OCI-LY3 (cell line): ENCODE data around the gene FPGS.
"Not testable (repeated sequence)": the region's sequence is repeated elsewhere in the genome, so short reads cannot be mapped to it uniquely, and the experiment has no call there.

ENCODE experiments used
- EZH2phosphoT487 ChIP-seq: fragments of 200-600 bp; shearing (Covaris generic); IDR thresholded peaks from 2 replicates; pipeline ENCODE4 v1.6.1; 2018; ENCODE audit warnings: antibody characterized with exemption, mixed run types, low read depth
- TF ChIP-seq, protein P1 (sequence below): fragments of 200-600, 300-600 bp; sonication (generic); IDR thresholded peaks from 2 replicates; pipeline ENCODE4 v1.5.1; 2014; ENCODE audit warnings: antibody characterized with exemption, low read length, low read depth

DNA sequence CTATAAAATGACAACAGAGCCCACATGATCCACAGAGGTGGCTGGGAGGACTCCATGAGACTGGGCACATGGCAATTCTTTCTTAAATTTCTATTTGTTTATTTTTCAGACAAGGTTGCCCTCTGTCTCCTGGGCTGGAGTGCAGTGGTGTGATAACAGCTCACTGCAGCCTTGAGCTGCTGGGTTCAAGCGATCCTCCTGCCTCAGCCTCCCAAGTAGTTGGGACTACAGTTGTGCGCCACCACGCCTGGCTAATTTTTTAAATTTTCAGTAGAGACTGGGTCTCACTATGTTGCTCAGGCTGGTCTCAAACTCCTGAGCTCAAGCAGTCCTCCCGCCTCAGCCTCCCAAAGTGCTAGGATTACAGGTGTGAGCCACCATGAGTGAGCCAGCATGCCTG lies 42.9 kb downstream of the FPGS start:
- TF ChIP-seq, protein P1, sequence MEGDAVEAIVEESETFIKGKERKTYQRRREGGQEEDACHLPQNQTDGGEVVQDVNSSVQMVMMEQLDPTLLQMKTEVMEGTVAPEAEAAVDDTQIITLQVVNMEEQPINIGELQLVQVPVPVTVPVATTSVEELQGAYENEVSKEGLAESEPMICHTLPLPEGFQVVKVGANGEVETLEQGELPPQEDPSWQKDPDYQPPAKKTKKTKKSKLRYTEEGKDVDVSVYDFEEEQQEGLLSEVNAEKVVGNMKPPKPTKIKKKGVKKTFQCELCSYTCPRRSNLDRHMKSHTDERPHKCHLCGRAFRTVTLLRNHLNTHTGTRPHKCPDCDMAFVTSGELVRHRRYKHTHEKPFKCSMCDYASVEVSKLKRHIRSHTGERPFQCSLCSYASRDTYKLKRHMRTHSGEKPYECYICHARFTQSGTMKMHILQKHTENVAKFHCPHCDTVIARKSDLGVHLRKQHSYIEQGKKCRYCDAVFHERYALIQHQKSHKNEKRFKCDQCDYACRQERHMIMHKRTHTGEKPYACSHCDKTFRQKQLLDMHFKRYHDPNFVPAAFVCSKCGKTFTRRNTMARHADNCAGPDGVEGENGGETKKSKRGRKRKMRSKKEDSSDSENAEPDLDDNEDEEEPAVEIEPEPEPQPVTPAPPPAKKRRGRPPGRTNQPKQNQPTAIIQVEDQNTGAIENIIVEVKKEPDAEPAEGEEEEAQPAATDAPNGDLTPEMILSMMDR: not testable (repeated sequence)
- TF ChIP-seq EZH2phosphoT487: not testable (repeated sequence)
